ENCODE data around the gene GNPAT. TPM values are rescaled to one million over a fixed set of nuclear protein-coding genes. Genes with fewer than 3 reads are reported as not detected.

Gene GNPAT
- total RNA-seq, 2 experiments from 2014 or later, result 11.8 to 12.8 TPM

DNA sequence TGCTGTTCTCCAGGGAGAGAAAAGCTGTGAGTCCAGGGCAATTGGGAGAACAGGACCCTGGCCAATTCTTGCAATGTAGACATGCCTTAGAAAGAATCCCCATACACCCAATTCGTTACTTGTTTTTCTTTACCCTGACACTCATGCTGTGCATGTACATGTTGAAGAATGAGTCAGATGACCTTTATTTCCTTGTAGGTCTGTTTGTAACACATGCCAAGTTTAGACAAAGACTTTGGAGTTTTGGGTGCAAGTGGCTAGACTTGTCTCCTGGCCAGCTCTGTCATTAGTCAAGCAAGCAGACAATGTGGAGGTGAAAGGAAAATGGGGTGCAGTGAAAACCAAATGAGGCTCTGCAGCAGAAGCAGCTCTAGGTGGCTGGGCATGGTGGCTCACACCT is 38.1 kb downstream of the GNPAT start:
- no peaks in the 10 kb centered on the region for H3K9me3 Mint-ChIP-seq
- Histone ChIP-seq H3K27me3 (ENCODE audit: control insufficient read depth in 1 of 2, insufficient read depth in 2 of 2, low read length in 2 of 2) (no peaks in the 10 kb centered on the region), H3K4me1 (ENCODE audit: insufficient read depth, low read length) (no peaks in the 10 kb centered on the region), H3K9me3 (ENCODE audit: control insufficient read depth in 1 of 2, insufficient read depth in 1 of 2, low read length in 2 of 2) (no peaks in the 10 kb centered on the region), H3K36me3 (ENCODE audit: insufficient read depth, low read length) (peaks cover 34% of the 10 kb centered on the region), H3K27ac (ENCODE audit: low read depth in 1 of 2, low read length in 2 of 2) (no peak overlapping the region), H3K4me3 (ENCODE audit: low read length) (no peak overlapping the region)
- peaks cover 45% of the 10 kb centered on the region for H3K36me3 Mint-ChIP-seq (ENCODE audit: low read depth)
- no peaks in the 10 kb centered on the region for H3K27me3 Mint-ChIP-seq
- no peak overlapping the region for H3K4me3 Mint-ChIP-seq
- POLR2A ChIA-PET, result no interaction called here
- H3K4me1 Mint-ChIP-seq (ENCODE audit: low read depth), result no peaks in the 10 kb centered on the region
- no peak overlapping the region for H3K27ac Mint-ChIP-seq
- TF ChIP-seq CTCF (IDR thresholded peaks at IDR 0.05), result no peak
- no peak for DNase-seq
- CTCF ChIA-PET, result no interaction called here
- intact Hi-C loops (cut with DNase I, micrococcal nuclease), result no loop called here
- no peak for ATAC-seq (ENCODE audit: poor library complexity)

GRCh38 chr1:231279683-231280082 is 38.7 kb downstream of the GNPAT start:
- Mint-ChIP-seq H3K36me3 (ENCODE audit: low read depth) (peaks cover 39% of the 10 kb centered on the region), H3K27me3 (no peaks in the 10 kb centered on the region), H3K27ac (no peak overlapping the region), H3K9me3 (no peaks in the 10 kb centered on the region), H3K4me3 (no peak overlapping the region), H3K4me1 (ENCODE audit: low read depth) (no peaks in the 10 kb centered on the region)
- ChIA-PET CTCF (no interaction called here), POLR2A (no interaction called here)
- DNase-seq, result no peak
- no peak for TF ChIP-seq CTCF (IDR thresholded peaks at IDR 0.05)
- no peak overlapping the region for H3K27ac ChIP-seq (ENCODE audit: low read depth in 1 of 2, low read length in 2 of 2)
- no peaks in the 10 kb centered on the region for H3K4me1 ChIP-seq (ENCODE audit: insufficient read depth, low read length)
- no peaks in the 10 kb centered on the region for H3K27me3 ChIP-seq (ENCODE audit: control insufficient read depth in 1 of 2, insufficient read depth in 2 of 2, low read length in 2 of 2)
- ATAC-seq (ENCODE audit: poor library complexity), result no peak
- H3K36me3 ChIP-seq (ENCODE audit: insufficient read depth, low read length), result peaks cover 28% of the 10 kb centered on the region
- intact Hi-C loops (cut with DNase I, micrococcal nuclease), result no loop called here
- no peaks in the 10 kb centered on the region for H3K9me3 ChIP-seq (ENCODE audit: control insufficient read depth in 1 of 2, insufficient read depth in 1 of 2, low read length in 2 of 2)
- H3K4me3 ChIP-seq (ENCODE audit: low read length), result no peak overlapping the region

GRCh38 chr1:231284441-231284840 is 43.4 kb downstream of the GNPAT start:
- Mint-ChIP-seq H3K9me3 (no peaks in the 10 kb centered on the region), H3K4me1 (ENCODE audit: low read depth) (no peaks in the 10 kb centered on the region), H3K27me3 (no peaks in the 10 kb centered on the region), H3K27ac (no peak overlapping the region), H3K4me3 (no peak overlapping the region), H3K36me3 (ENCODE audit: low read depth) (no peaks in the 10 kb centered on the region)
- DNase-seq (no peak), ATAC-seq (ENCODE audit: poor library complexity) (no peak)
- no peak for TF ChIP-seq CTCF (IDR thresholded peaks at IDR 0.05)
- ChIA-PET CTCF (no interaction called here), POLR2A (no interaction called here)
- Histone ChIP-seq H3K27me3 (ENCODE audit: control insufficient read depth in 1 of 2, insufficient read depth in 2 of 2, low read length in 2 of 2) (no peaks in the 10 kb centered on the region), H3K36me3 (ENCODE audit: insufficient read depth, low read length) (no peaks in the 10 kb centered on the region), H3K9me3 (ENCODE audit: control insufficient read depth in 1 of 2, insufficient read depth in 1 of 2, low read length in 2 of 2) (no peaks in the 10 kb centered on the region), H3K4me3 (ENCODE audit: low read length) (no peak overlapping the region), H3K4me1 (ENCODE audit: insufficient read depth, low read length) (no peaks in the 10 kb centered on the region), H3K27ac (ENCODE audit: low read depth in 1 of 2, low read length in 2 of 2) (no peak overlapping the region)
- intact Hi-C loops (cut with DNase I, micrococcal nuclease), result no loop called here

Data from CD4-positive, alpha-beta T cell (primary cell).